Brain microvascular endothelial cell (primary cell): ENCODE results near the gene STK39.
A peak's percentile ranks its signal among the peaks of the same experiment; 100 is the strongest.

Experiments
- DNase-seq: peaks from one replicate; pipeline ENCODE4 v3.0.0-alpha.2; 2020
- H3K27ac ChIP-seq: fragments of 250-450 bp; sonication (Bioruptor Pico); 2 replicates; pipeline ENCODE4 v1.5.1; 2020; ENCODE audit warnings: mild to moderate bottlenecking, moderate library complexity
- H3K27me3 ChIP-seq: fragments of 250-450 bp; sonication (Bioruptor Pico); replicated peaks from 2 replicates; pipeline ENCODE4 v1.5.1; 2020; ENCODE audit warnings: mild to moderate bottlenecking
- H3K36me3 ChIP-seq: fragments of 250-450 bp; sonication (Bioruptor Pico); replicated peaks from 2 replicates; pipeline ENCODE4 v1.5.1; 2020; ENCODE audit warnings: mild to moderate bottlenecking
- H3K4me3 ChIP-seq: 2 replicates; pipeline ENCODE4 v1.5.1; 2011; ENCODE audit warnings: low read depth, mild to moderate bottlenecking, control low read depth, low read length, moderate library complexity
- CTCF ChIP-seq: IDR thresholded peaks from 2 replicates; pipeline ENCODE4 v1.5.1; 2011; ENCODE audit warnings: low read depth, mild to moderate bottlenecking, moderate library complexity, low read length, control low read depth, inconsistent platforms; ENCODE audit errors: missing control alignments
- in situ Hi-C: cut with HindIII; loops from 2 replicates; pipeline ENCODE4 v1.10.0; 2017; ENCODE audit warnings: low sequenced_read_pairs, low pct_ligation_motif_present

The STK39 gene

GRCh38 chr2:168119515-168120141 is 127.8 kb downstream of the STK39 start:
- no peaks in the 10 kb centered on the region for H3K27me3 ChIP-seq
- H3K27ac ChIP-seq, result no peak overlapping the region
- peak; percentile 69 for TF ChIP-seq CTCF
- H3K4me3 ChIP-seq, result no peak overlapping the region
- peak; percentile 69 for DNase-seq
- peaks cover 5% of the 10 kb centered on the region for H3K36me3 ChIP-seq
- in situ Hi-C loops, result no loop called here

GRCh38 chr2:168118733-168119514 is 128.5 kb downstream of the STK39 start:
- H3K36me3 ChIP-seq, result peaks cover 5% of the 10 kb centered on the region
- in situ Hi-C loops, result no loop called here
- no peaks in the 10 kb centered on the region for H3K27me3 ChIP-seq
- TF ChIP-seq CTCF, result peak; percentile 61
- peak; percentile 82 for DNase-seq
- no peak overlapping the region for H3K4me3 ChIP-seq
- peak overlapping the region; percentile 15 for H3K27ac ChIP-seq

GRCh38 chr2:168116448-168116847 is 130.9 kb downstream of the STK39 start:
- no peak overlapping the region for H3K4me3 ChIP-seq
- no peak overlapping the region for H3K27ac ChIP-seq
- in situ Hi-C loops, result no loop called here
- H3K36me3 ChIP-seq, result no peaks in the 10 kb centered on the region
- peak; percentile 20 for DNase-seq
- peak; percentile 53 for TF ChIP-seq CTCF
- no peaks in the 10 kb centered on the region for H3K27me3 ChIP-seq

- no peak overlapping the region for H3K4me3 ChIP-seq
- no peaks in the 10 kb centered on the region for H3K27me3 ChIP-seq
- no peak overlapping the region for H3K27ac ChIP-seq
- H3K36me3 ChIP-seq, result no peaks in the 10 kb centered on the region
- in situ Hi-C loops, result no loop called here
- no peak for TF ChIP-seq CTCF
- no peak for DNase-seq
These were observed 132.8 kb downstream of the STK39 start for GRCh38 chr2:168114619-168115018.

- DNase-seq, result no peak
- H3K36me3 ChIP-seq, result no peaks in the 10 kb centered on the region
- in situ Hi-C loops, result no loop called here
- TF ChIP-seq CTCF, result no peak
- H3K27ac ChIP-seq, result no peak overlapping the region
- no peak overlapping the region for H3K4me3 ChIP-seq
- H3K27me3 ChIP-seq, result no peaks in the 10 kb centered on the region
These were observed 133.4 kb downstream of the STK39 start for GRCh38 chr2:168114040-168114439.
